Measurements from ENCODE around the gene TMEM91.

DNA sequence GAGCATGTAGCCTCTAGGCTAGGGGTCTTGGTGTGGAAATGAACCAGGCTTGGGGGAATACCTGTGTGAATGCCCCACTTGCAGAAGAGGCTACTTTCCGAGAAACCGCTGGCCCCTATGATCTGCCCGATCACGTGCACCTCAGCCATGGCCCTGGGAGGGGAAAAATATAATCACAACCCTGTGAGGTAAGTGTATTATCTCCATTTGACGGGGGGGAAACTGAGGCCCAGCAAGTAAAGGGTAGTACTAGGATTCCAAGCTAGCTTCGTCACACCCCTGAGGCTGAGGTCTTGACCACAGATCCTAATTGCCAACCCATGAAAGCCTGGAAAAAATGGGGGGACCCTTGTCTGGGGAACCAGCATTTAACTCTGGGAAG lies 13.0 kb upstream of the TMEM91 start:
- no peak for TF ChIP-seq CTCF (IDR thresholded peaks at IDR 0.05)
- no peak for TF ChIP-seq EZH2 (IDR thresholded peaks at IDR 0.05; ENCODE audit: borderline replicate concordance, insufficient read depth, low read depth, low read length, poor library complexity, severe bottlenecking)

Measured in B cell (primary cell).